Subcutaneous adipose tissue (tissue), 4 donors: ENCODE results near the gene AATK. TPM values are rescaled to one million over a fixed set of nuclear protein-coding genes. Genes with fewer than 3 reads are reported as not detected.

Experiments used
- total RNA-seq, 4 donors: library from RNA; depleted of rRNA; stranded (reverse); fragments of >200 nt; gene quantifications; one replicate each; pipeline ENCODE4 v1.1.0, GENCODE V29; 2016
- TF ChIP-seq, protein P1 (sequence below): fragments of 450-650 bp; IDR thresholded peaks from one replicate; pipeline ENCODE4 v1.5.1; 2016; ENCODE audit warnings: low read depth, mild to moderate bottlenecking, control low read depth, antibody characterized with exemption, moderate library complexity

AATK gene
- total RNA-seq, 4 donors from 2014 or later, result 1.0 to 2.0 (median 1.7) TPM

DNA sequence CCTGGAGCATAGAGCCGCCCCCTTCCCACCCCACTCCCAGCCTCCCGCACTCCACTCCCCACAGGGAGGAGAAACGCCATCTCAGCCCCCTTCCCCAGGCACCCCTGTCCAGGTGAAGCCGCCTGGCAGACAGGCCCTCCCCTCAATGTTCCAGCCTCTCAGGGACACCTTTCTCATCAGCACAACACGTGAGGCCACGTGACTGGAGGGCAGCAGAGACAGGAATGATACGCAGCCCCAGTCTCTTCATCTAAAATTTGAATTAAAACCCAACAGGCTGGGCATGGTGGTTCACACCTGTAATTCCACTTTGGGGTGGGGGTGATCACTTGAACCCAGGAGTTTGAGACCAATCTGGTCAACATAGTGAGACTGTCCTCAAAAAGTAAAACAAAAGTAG, 20.2 kb upstream of the AATK start:
- TF ChIP-seq, protein P1, sequence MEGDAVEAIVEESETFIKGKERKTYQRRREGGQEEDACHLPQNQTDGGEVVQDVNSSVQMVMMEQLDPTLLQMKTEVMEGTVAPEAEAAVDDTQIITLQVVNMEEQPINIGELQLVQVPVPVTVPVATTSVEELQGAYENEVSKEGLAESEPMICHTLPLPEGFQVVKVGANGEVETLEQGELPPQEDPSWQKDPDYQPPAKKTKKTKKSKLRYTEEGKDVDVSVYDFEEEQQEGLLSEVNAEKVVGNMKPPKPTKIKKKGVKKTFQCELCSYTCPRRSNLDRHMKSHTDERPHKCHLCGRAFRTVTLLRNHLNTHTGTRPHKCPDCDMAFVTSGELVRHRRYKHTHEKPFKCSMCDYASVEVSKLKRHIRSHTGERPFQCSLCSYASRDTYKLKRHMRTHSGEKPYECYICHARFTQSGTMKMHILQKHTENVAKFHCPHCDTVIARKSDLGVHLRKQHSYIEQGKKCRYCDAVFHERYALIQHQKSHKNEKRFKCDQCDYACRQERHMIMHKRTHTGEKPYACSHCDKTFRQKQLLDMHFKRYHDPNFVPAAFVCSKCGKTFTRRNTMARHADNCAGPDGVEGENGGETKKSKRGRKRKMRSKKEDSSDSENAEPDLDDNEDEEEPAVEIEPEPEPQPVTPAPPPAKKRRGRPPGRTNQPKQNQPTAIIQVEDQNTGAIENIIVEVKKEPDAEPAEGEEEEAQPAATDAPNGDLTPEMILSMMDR, result no peak

DNA sequence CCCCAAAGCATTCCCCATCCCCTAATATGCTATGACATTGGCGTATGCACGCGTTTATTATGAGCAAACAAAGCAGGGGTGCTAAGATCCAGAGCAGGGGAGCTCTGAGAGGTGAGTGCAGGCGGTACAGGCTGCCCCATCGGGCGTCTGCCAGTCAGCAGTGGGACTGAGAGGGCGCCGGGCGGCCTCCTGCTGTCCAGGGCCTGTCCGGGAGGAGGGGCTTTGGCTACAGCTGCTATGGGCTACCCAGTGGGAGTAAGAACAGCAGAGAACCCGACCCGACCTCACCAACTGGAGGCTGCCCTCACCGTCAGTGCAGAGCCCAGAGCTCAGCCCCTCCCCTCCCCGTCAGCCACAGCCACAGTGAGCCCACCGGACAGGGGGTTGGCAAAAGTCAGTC, 18.5 kb upstream of the AATK start:
- TF ChIP-seq, protein P1, result no peak

DNA sequence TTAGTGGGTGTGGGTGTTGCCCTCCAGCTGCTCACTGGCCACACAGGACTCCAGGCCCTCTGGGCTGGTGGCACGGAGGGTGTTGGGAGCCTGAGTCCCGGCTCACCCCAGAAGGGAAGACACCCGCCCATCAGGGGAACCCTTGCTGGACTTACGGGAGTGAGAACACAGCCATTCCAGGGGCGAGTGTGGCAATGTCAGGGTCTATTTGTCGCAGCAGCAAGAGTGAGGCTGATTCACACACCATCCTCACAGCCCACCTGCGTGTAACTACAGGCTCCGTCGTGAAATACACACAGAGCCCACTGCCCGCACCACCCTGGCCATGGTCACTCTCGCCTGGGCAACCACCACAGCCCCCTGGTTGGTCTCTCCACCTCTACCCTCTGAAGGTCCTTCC, 17.8 kb upstream of the AATK start:
- TF ChIP-seq, protein P1, result no peak

DNA sequence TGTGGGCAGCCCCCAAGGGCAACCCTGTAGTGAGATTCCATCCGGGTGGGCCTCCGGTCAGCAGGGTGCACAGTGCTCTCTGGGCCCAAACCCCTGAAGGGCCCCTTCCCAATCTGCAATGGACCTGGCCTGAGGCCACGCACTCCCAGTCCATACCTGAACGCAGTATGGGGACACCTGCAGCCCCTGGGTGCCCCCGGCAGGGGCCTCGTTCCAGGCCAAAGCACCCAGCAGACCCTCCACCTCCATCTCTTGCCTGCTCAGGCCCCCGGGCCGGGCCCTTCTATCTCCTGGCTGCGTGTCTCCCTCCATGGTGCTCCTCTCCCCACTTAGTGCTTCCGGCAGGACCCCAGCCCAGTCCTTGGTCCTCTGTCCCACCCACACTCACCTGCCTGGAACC, 17.3 kb upstream of the AATK start:
- TF ChIP-seq, protein P1, result no peak

DNA sequence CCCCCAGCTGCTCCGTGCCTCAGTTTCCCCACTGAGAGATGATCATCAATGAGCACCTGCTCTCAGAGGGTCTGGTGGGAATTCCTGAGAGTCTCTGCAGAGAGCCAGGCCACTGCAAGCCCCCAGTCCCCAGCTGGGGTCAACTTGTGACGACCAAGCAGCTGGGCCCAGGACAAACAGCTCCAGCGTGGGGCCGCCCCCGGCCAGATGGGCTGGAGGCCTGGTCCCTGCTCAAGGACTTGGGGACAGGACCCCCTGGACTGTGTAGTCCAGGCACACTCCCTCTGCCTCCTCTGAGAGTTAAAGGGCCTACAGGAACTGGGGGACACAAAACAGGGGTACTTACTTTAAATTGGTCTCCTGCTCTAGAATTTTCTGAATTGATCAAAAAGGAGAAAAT, 16.6 kb upstream of the AATK start:
- TF ChIP-seq, protein P1, result no peak

DNA sequence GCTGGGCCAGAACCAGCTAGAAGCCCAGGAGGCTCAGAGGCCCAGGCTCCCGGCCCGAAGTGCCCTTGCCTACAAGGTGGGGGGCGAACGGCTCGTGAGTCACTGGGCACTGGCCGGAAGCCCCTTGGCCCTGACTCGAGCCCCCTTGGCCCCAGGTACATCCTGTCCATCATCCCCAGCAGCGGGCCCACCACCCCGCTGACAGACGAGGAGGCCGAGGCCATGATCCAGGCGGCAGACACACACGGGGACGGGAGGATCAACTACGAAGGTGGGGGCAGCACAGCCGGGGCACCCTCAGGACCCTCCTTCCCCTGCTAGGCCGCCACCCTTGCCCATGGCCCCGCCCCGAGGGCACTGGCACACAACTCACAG, 15.8 kb upstream of the AATK start:
- TF ChIP-seq, protein P1, result no peak

DNA sequence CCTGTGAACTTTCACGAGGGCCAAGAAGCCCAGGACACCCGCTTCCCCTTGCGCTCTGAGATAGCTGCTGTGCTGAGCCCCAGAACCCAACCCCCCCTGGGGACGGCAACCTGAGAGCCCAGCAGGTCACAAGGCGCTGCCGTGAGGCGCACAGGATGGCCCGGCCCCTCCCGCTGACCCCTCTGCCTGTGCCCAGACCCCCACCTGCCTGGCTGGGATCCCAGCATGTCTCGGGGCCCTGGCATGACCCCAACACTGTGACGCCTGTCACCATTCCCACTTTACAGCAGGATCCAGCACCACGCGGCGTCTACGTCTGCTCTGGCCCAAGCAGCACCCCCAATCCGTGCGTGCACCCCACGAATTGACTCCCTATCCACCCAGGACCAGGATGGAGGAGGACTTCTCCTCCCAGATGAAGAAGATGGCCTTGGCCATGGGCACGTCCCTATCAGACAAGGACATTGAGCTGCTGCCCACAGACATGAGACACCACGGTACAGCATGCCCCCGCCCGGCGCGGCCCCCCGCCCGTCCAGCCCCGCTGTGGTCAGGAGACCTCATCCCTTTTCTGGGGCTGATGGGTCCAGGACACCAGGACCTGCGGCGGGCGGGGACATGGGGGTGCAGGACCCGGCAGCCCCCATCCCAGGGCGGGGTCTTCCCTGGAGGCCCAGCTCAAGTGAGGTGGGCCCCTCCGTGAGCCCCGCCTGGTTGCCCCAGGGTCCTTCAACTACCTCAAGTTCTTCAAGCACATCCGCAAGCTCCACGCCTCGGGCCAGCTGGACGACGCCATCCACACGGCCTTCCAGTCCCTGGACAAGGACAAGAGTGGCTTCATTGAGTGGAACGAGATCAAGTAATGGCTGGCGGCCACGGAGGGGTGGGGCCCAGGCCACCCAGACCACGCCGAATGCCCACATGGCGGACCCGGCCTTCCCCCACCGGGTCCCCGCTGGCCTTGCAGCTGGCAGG, 15.1 kb upstream of the AATK start:
- TF ChIP-seq, protein P1, result no peak
